Esophagus muscularis mucosa (tissue), 4 donors: Measurements from ENCODE around the gene SOBP. TPM values are rescaled to one million over a fixed set of nuclear protein-coding genes. Genes with fewer than 3 reads are reported as not detected.

Experiments used
- DNase-seq: peaks from one replicate; pipeline ENCODE4 v3.0.0-alpha.2; 2017; ENCODE audit errors: extremely low spot score
- H3K27ac ChIP-seq, 4 donors: fragments of 200-600 bp; sonication (generic); replicated peaks in 1 of 4; 1 replicate in 3 of 4; 2 replicates in 1 of 4; pipeline ENCODE4 v1.5.1; 2016 to 2019; ENCODE audit warnings: mild to moderate bottlenecking in 1 of 4
- H3K27me3 ChIP-seq, 4 donors: fragments of 200-600 bp; sonication (generic); one replicate each; pipeline versions ENCODE4 v1.5.1 to v1.6.0; 2016 to 2019
- H3K36me3 ChIP-seq, 4 donors: fragments of 200-600 bp; sonication (generic); one replicate each; pipeline ENCODE4 v1.5.1; 2016 to 2019
- H3K4me1 ChIP-seq, 4 donors: fragments of 200-600 bp; sonication (generic); one replicate each; pipeline ENCODE4 v1.5.1; 2016 to 2019
- H3K4me3 ChIP-seq, 4 donors: fragments of 200-600 bp; sonication (generic); 1 replicate in 2 of 4; 2 replicates in 2 of 4; pipeline ENCODE4 v1.5.1; 2016 to 2019; ENCODE audit warnings: mild to moderate bottlenecking in 4 of 4, moderate library complexity in 1 of 4
- H3K9me3 ChIP-seq, 4 donors: fragments of 200-600 bp; sonication (generic); 1 replicate in 3 of 4; 2 replicates in 1 of 4; pipeline ENCODE4 v1.5.1; 2016 to 2019
- CTCF ChIP-seq, 3 experiments: fragments of 200-600 bp in 2 of 3; fragments of 450-650 bp in 1 of 3; sonication (generic) in 2 of 3; IDR thresholded peaks; one replicate each; pipeline ENCODE4 v1.5.1; 2017 to 2019; ENCODE audit warnings: antibody characterized with exemption in 3 of 3, mild to moderate bottlenecking in 2 of 3, moderate library complexity in 1 of 3
- EP300 ChIP-seq: sonication (generic); formaldehyde crosslinking; IDR thresholded peaks from one replicate; pipeline ENCODE4 v1.6.1; 2017; ENCODE audit warnings: antibody characterized with exemption
- POLR2A ChIP-seq: fragments of 450-650 bp; IDR thresholded peaks from one replicate; pipeline ENCODE4 v1.6.1; 2017; ENCODE audit warnings: antibody characterized with exemption, moderate library complexity, mild to moderate bottlenecking, low read depth
- POLR2AphosphoS5 ChIP-seq, 2 donors: sonication (generic); formaldehyde crosslinking; IDR thresholded peaks; one replicate each; pipeline ENCODE4 v1.6.1; 2017; ENCODE audit warnings: antibody characterized with exemption in 2 of 2
- WGBS: methylation state at CpG from one replicate; pipeline ENCODE4 v1.1.5; 2018; 5-methylcytosine and 5-hydroxymethylcytosine counted together
- intact Hi-C: fragments of 100-400 bp; cut with DNase I; formaldehyde crosslinking; loops from one replicate; pipeline ENCODE4 v1.15.1; 2023
- total RNA-seq, 4 donors: library from RNA; depleted of rRNA; stranded (reverse); fragments of >200 nt; gene quantifications; one replicate each; pipeline versions ENCODE4 v1.1.0 to v1.2.1, GENCODE V29; 2016

SOBP gene
- total RNA-seq, 4 donors from 2014 or later = 18.6 to 44.1 (median 27.6) TPM

- intact Hi-C loops = no loop called here
- H3K27ac ChIP-seq = no peak overlapping the region
- H3K27me3 ChIP-seq = no peaks in the 10 kb centered on the region
- no peak for TF ChIP-seq POLR2AphosphoS5 (IDR thresholded peaks at IDR 0.05)
- no peak for TF ChIP-seq CTCF (IDR thresholded peaks at IDR 0.05)
- TF ChIP-seq EP300 = no peak
- TF ChIP-seq POLR2A = no peak
- H3K36me3 ChIP-seq = no peaks in the 10 kb centered on the region
- H3K4me1 ChIP-seq = peaks cover 20 to 32% (median 28%) of the 10 kb centered on the region in 4 donors
- H3K4me3 ChIP-seq = no peak overlapping the region
- 78% methylated on average over 3 of the region's 3 CpGs for WGBS
- no peaks in the 10 kb centered on the region for H3K9me3 ChIP-seq
- no peak for DNase-seq
Observed at GRCh38 chr6:107603006-107603370, 113.1 kb downstream of the SOBP start.

GRCh38 chr6:107604549-107604948, 114.6 kb downstream of the SOBP start:
- WGBS = 95% methylated on average over 9 of the region's 9 CpGs
- H3K27me3 ChIP-seq = no peaks in the 10 kb centered on the region
- TF ChIP-seq CTCF (IDR thresholded peaks at IDR 0.05) = no peak
- TF ChIP-seq EP300 = no peak
- TF ChIP-seq POLR2AphosphoS5 (IDR thresholded peaks at IDR 0.05) = no peak
- no peak for TF ChIP-seq POLR2A
- H3K4me3 ChIP-seq = no peak overlapping the region
- H3K27ac ChIP-seq = no peak overlapping the region
- H3K4me1 ChIP-seq = peaks cover 20 to 32% (median 28%) of the 10 kb centered on the region in 4 donors
- DNase-seq = no peak
- intact Hi-C loops = no loop called here
- no peaks in the 10 kb centered on the region for H3K9me3 ChIP-seq
- H3K36me3 ChIP-seq = no peaks in the 10 kb centered on the region

GRCh38 chr6:107606407-107606806, 116.5 kb downstream of the SOBP start:
- no peaks in the 10 kb centered on the region for H3K9me3 ChIP-seq
- no peaks in the 10 kb centered on the region for H3K27me3 ChIP-seq
- no peak overlapping the region for H3K4me3 ChIP-seq
- no peaks in the 10 kb centered on the region for H3K36me3 ChIP-seq
- DNase-seq = no peak
- no peak overlapping the region for H3K27ac ChIP-seq
- TF ChIP-seq POLR2AphosphoS5 (IDR thresholded peaks at IDR 0.05) = no peak
- no peak for TF ChIP-seq CTCF (IDR thresholded peaks at IDR 0.05)
- TF ChIP-seq EP300 = no peak
- TF ChIP-seq POLR2A = no peak
- WGBS = 89% methylated on average over 4 of the region's 4 CpGs
- H3K4me1 ChIP-seq = peaks cover 24 to 33% (median 27%) of the 10 kb centered on the region in 4 donors
- intact Hi-C loops = no loop called here

GRCh38 chr6:107607116-107607515, 117.2 kb downstream of the SOBP start:
- H3K27me3 ChIP-seq = no peaks in the 10 kb centered on the region
- no peak overlapping the region for H3K4me3 ChIP-seq
- WGBS = 68% methylated on average over 4 of the region's 4 CpGs
- no peak overlapping the region for H3K27ac ChIP-seq
- no peaks in the 10 kb centered on the region for H3K36me3 ChIP-seq
- intact Hi-C loops = no loop called here
- H3K9me3 ChIP-seq = no peaks in the 10 kb centered on the region
- peaks cover 22 to 33% (median 27%) of the 10 kb centered on the region in 4 donors for H3K4me1 ChIP-seq
- TF ChIP-seq POLR2AphosphoS5 (IDR thresholded peaks at IDR 0.05) = no peak
- no peak for TF ChIP-seq EP300
- no peak for TF ChIP-seq POLR2A
- TF ChIP-seq CTCF (IDR thresholded peaks at IDR 0.05) = no peak
- DNase-seq = no peak

- DNase-seq = no peak
- Histone ChIP-seq H3K36me3 (no peaks in the 10 kb centered on the region), H3K27ac (peak overlapping the region in 1 of 4 donors; percentile 46), H3K9me3 (no peaks in the 10 kb centered on the region), H3K4me3 (no peak overlapping the region), H3K4me1 (peaks cover 31 to 32% (median 31%) of the 10 kb centered on the region in 4 donors), H3K27me3 (no peaks in the 10 kb centered on the region)
- TF ChIP-seq EP300 (no peak), POLR2AphosphoS5 (IDR thresholded peaks at IDR 0.05) (no peak), POLR2A (no peak), CTCF (IDR thresholded peaks at IDR 0.05) (no peak)
- 67% methylated on average over 10 of the region's 11 CpGs for WGBS
- intact Hi-C loops = no loop called here
Observed at GRCh38 chr6:107611094-107611810, 121.3 kb downstream of the SOBP start.
